Coronary artery (tissue), 2 donors: ENCODE results near the gene CIDEC.

Experiments
- DNase-seq: peaks from one replicate; pipeline ENCODE4 v3.0.0-alpha.2; 2017; ENCODE audit warnings: low spot score
- H3K27ac ChIP-seq, 2 donors: fragments of 200-600 bp; sonication (generic); one replicate each; pipeline ENCODE4 v1.5.1; 2016 to 2019
- H3K4me3 ChIP-seq: fragments of 200-600 bp; sonication (generic); 2 replicates; pipeline ENCODE4 v1.5.1; 2016; ENCODE audit warnings: mild to moderate bottlenecking, moderate library complexity
- CTCF ChIP-seq: fragments of 200-600 bp; sonication (generic); IDR thresholded peaks from one replicate; pipeline ENCODE4 v1.5.1; 2019; ENCODE audit warnings: antibody characterized with exemption

CIDEC gene

GRCh38 chr3:9909221-9910013 is 29.4 kb upstream of the CIDEC start:
- TF ChIP-seq CTCF = no peak
- H3K27ac ChIP-seq = no peak overlapping the region
- no peak for DNase-seq
- H3K4me3 ChIP-seq = no peak overlapping the region

- no peak for DNase-seq
- no peak for TF ChIP-seq CTCF
- Histone ChIP-seq H3K27ac (no peak overlapping the region), H3K4me3 (no peak overlapping the region)
These were observed 28.2 kb upstream of the CIDEC start for GRCh38 chr3:9908286-9908685.

- no peak for DNase-seq
These were observed 26.4 kb upstream of the CIDEC start for GRCh38 chr3:9906480-9906879.

GRCh38 chr3:9903904-9904303 is 23.9 kb upstream of the CIDEC start:
- no peak for DNase-seq
- peak overlapping the region in 1 of 2 donors; percentile 83 for H3K27ac ChIP-seq
- TF ChIP-seq CTCF = no peak
- peak overlapping the region; percentile 66 for H3K4me3 ChIP-seq

More at GRCh38 chr3:9906480-9906879, 26.4 kb upstream of the CIDEC start:
- H3K27ac ChIP-seq = no peak overlapping the region
- H3K4me3 ChIP-seq = no peak overlapping the region
- TF ChIP-seq CTCF = no peak

- Histone ChIP-seq H3K4me3 (peak overlapping the region; percentile 66), H3K27ac (peak overlapping the region; percentile 83)
- no peak for DNase-seq
- no peak for TF ChIP-seq CTCF
These were observed 23.2 kb upstream of the CIDEC start for GRCh38 chr3:9903238-9903624.

GRCh38 chr3:9902372-9903237 is 22.6 kb upstream of the CIDEC start, which contains the start of gene IL17RE:
TSS of gene IL17RE (plus strand) at chr3:9902848. CDS start at chr3:9902933, 85 bp downstream.
- no peak for TF ChIP-seq CTCF
- DNase-seq = no peak
- peak within 1 kb of the TSS; percentile 83 for H3K27ac ChIP-seq
- peak within 1 kb of the TSS; percentile 66 for H3K4me3 ChIP-seq
